Dedifferentiated amniotic fluid mesenchymal stem cell (primary cell): ENCODE data around the gene CDHR5.

Source experiments
- DNase-seq: peaks from one replicate; pipeline ENCODE4 v3.0.0-alpha.2; 2016; ENCODE audit errors: extremely low spot score

Gene CDHR5

DNA sequence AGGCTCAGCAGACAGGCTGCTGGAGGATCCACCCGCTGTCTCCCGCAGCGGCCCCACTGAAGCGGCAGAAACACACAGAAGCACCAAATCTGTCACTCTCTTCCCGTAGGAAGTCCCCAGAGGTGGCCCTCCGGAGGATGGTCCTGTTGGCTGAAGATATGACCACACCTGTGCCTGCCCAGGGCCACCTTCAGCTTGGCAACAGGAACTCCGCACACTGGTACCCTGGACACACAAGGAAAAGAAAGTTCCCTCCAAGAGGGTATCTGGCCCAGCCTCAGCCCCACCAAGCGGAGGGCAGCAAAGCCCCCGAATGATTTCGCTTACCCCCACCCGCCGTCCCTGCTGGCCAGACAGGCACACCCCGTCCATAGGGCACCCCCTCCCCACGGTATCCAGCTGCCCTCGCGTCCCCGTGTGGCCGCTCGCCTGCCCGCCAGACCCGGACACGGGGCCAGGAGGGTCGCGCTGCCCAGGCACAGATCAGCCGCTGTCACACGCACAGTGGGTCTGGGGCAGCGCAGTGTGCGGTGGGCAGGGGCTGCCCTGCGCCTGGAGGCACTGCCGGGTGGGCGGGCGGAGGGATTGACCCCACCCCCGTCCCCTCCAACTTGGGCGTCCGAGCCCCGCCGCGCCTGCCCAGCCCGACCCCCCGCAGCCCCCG lies 57.0 kb downstream of the CDHR5 start:
- DNase-seq: no peak

DNA sequence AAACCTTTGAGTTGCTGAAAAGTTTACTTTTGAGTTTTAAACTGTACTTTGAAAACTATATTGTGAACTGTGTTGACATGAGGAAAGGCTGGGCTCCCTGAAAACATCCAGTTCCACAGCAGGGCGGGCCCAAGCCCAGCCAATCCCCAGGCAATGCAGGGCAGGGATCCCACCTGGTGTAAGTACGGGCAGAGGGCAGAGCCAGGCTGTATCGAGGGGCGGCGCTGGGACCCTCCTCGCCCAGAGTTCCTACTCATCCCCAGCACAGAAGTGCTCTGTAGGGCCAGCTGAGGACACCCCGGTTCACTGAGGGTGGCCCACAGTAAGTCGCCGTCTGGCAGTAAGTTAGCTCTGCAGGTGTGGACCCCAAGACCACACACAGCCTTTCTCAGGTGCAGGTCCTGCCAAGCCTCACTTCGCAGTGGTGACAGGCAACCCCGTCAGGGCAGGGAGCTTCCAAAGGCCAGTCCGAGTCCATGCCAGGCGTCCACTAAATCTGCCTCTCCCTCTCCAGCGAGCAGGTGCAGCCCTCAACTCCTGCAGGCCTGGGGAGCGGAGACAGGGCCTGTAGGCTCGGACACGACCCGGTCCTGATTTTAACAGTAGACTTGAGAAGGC lies 57.6 kb downstream of the CDHR5 start:
- DNase-seq: no peak
